H1 (cell line): ENCODE data around the gene RAB8B. TPM values are rescaled to one million over a fixed set of nuclear protein-coding genes. Genes with fewer than 3 reads are reported as not detected.

Experiments
- CTCF ChIA-PET: fragments of 300-600 bp; sonication (Branson Sonifier 250); formaldehyde crosslinking; loops from one replicate; lab custom pipeline; 2021; ENCODE audit not compliant: partially characterized antibody; lab: Charles Lee
- POLR2A ChIA-PET: fragments of 300-600 bp; sonication (Branson Sonifier 250); formaldehyde crosslinking; loops from one replicate; lab custom pipeline; 2021; ENCODE audit warnings: inconsistent platforms; ENCODE audit not compliant: partially characterized antibody; lab: Charles Lee
- DNase-seq, 2 experiments: peaks; one replicate each; pipeline versions ENCODE4 v3.0.0 to v3.0.0-alpha.2; 2010 to 2022; ENCODE audit warnings: low spot score in 2 of 2, low read depth in 1 of 2, mixed read lengths in 1 of 2
- FAIRE-seq: peaks from 2 replicates; lab custom pipeline; 2011; peaks lifted over from hg19 to GRCh38; lab: Jason Lieb, UNC
- H2AFZ ChIP-seq: 2 replicates; pipeline ENCODE4 v1.8.1; 2012; ENCODE audit warnings: low read length, inconsistent platforms
- H2AK5ac ChIP-seq: 2 replicates; pipeline ENCODE4 v1.6.1; 2013; ENCODE audit warnings: low read depth, low read length
- H2BK120ac ChIP-seq: replicated peaks from 2 replicates; pipeline ENCODE3; 2013; ENCODE audit warnings: low read depth, low read length, inconsistent platforms
- H2BK12ac ChIP-seq: 2 replicates; pipeline ENCODE4 v1.6.1; 2013; ENCODE audit warnings: low read depth, low read length
- H2BK15ac ChIP-seq: 2 replicates; pipeline ENCODE4 v1.6.1; 2013; ENCODE audit warnings: low read length
- H2BK20ac ChIP-seq: 2 replicates; pipeline ENCODE4 v1.6.1; 2013; ENCODE audit warnings: low read length
- H2BK5ac ChIP-seq: 2 replicates; pipeline ENCODE4 v1.6.1; 2013; ENCODE audit warnings: low read depth, low read length
- H3K14ac ChIP-seq: 2 replicates; pipeline ENCODE4 v1.6.1; 2013; ENCODE audit warnings: inconsistent platforms; ENCODE audit not compliant: insufficient read length
- H3K18ac ChIP-seq: 2 replicates; pipeline ENCODE4 v1.6.1; 2013; ENCODE audit warnings: low read length; ENCODE audit errors: extremely low read depth
- H3K23ac ChIP-seq: 2 replicates; pipeline ENCODE4 v1.6.1; 2013; ENCODE audit warnings: inconsistent platforms; ENCODE audit not compliant: insufficient read length
- H3K23me2 ChIP-seq: 2 replicates; pipeline ENCODE4 v1.6.1; 2013; ENCODE audit warnings: low read depth, low read length
- H3K27ac ChIP-seq: 2 replicates; pipeline ENCODE4 v1.6.1; 2011; ENCODE audit warnings: low read depth, low read length, inconsistent platforms
- H3K27me3 ChIP-seq, 4 experiments: replicated peaks in 1 of 4; 1 replicate in 1 of 4; 2 replicates in 3 of 4; pipeline versions ENCODE4 v1.6.1 to v1.8.1; 2011 to 2013; ENCODE audit warnings: low read length in 3 of 4, mild to moderate bottlenecking in 3 of 4, inconsistent platforms in 2 of 4, mixed read lengths in 2 of 4, moderate library complexity in 1 of 4; ENCODE audit not compliant: control insufficient read depth in 3 of 4, insufficient read depth in 3 of 4; ENCODE audit errors: extremely low read depth in 1 of 4
- H3K36me3 ChIP-seq, 4 experiments: 2 replicates each; pipeline versions ENCODE4 v1.6.1 to v1.8.1; 2011 to 2013; ENCODE audit warnings: mild to moderate bottlenecking in 4 of 4, low read length in 3 of 4, moderate library complexity in 2 of 4, control low read depth in 1 of 4, inconsistent platforms in 1 of 4; ENCODE audit not compliant: insufficient read depth in 4 of 4, control insufficient read depth in 2 of 4
- H3K4ac ChIP-seq: replicated peaks from 2 replicates; pipeline ENCODE3; 2013; ENCODE audit warnings: low read length, low read depth, mixed read lengths, inconsistent platforms; ENCODE audit not compliant: insufficient read length
- H3K4me1 ChIP-seq, 4 experiments: replicated peaks in 1 of 4; 1 replicate in 1 of 4; 2 replicates in 3 of 4; pipeline versions ENCODE4 v1.6.1 to v1.8.1; 2011 to 2013; ENCODE audit warnings: low read length in 3 of 4, inconsistent platforms in 2 of 4, mixed read lengths in 1 of 4; ENCODE audit not compliant: insufficient read depth in 4 of 4, control insufficient read depth in 3 of 4
- H3K4me2 ChIP-seq, 2 experiments: 2 replicates each; pipeline versions ENCODE4 v1.6.1 to v1.8.1; 2011 to 2013; ENCODE audit warnings: low read depth in 2 of 2, low read length in 2 of 2, control low read depth in 1 of 2, inconsistent platforms in 1 of 2, mild to moderate bottlenecking in 1 of 2; ENCODE audit not compliant: insufficient read depth in 1 of 2
- H3K4me3 ChIP-seq, 4 experiments: fragments of 200-600, 300-600 bp in 1 of 4; sonication (generic), shearing (Covaris generic), sonication (Bioruptor Twin) in 1 of 4; 2 replicates each; pipeline versions ENCODE4 v1.5.1 to v1.8.1; 2011 to 2016; ENCODE audit warnings: low read length in 4 of 4, low read depth in 3 of 4, control low read depth in 2 of 4, inconsistent platforms in 2 of 4, mild to moderate bottlenecking in 2 of 4, mixed read lengths in 1 of 4, moderate library complexity in 1 of 4; ENCODE audit not compliant: insufficient read depth in 2 of 4; ENCODE audit errors: extremely low read depth in 1 of 4
- H3K56ac ChIP-seq: replicated peaks from 2 replicates; pipeline ENCODE3; 2013; ENCODE audit warnings: low read depth, mild to moderate bottlenecking, mixed read lengths, low read length, inconsistent platforms; ENCODE audit not compliant: insufficient read length
- H3K79me1 ChIP-seq: 2 replicates; pipeline ENCODE4 v1.6.1; 2013; ENCODE audit warnings: low read depth, low read length, control low read depth
- H3K79me2 ChIP-seq, 2 experiments: 2 replicates each; pipeline versions ENCODE4 v1.6.1 to v1.8.1; 2012 to 2013; ENCODE audit warnings: low read length in 2 of 2, mild to moderate bottlenecking in 2 of 2, inconsistent platforms in 1 of 2; ENCODE audit not compliant: insufficient read depth in 2 of 2, control insufficient read depth in 1 of 2
- H3K9ac ChIP-seq, 4 experiments: replicated peaks in 1 of 4; 1 replicate in 1 of 4; 2 replicates in 3 of 4; pipeline versions ENCODE4 v1.6.1 to v1.8.1; 2011 to 2013; ENCODE audit warnings: low read depth in 3 of 4, low read length in 3 of 4, control low read depth in 2 of 4, mild to moderate bottlenecking in 2 of 4, moderate library complexity in 2 of 4, inconsistent platforms in 1 of 4; ENCODE audit errors: extremely low read depth in 1 of 4
- H3K9me3 ChIP-seq, 2 experiments: 2 replicates each; pipeline versions ENCODE4 v1.6.1 to v1.8.1; 2012 to 2013; ENCODE audit warnings: mild to moderate bottlenecking in 2 of 2, moderate library complexity in 2 of 2, control low read depth in 1 of 2, inconsistent platforms in 1 of 2, low read depth in 1 of 2, low read length in 1 of 2, mixed read lengths in 1 of 2; ENCODE audit not compliant: insufficient read depth in 2 of 2
- H4K20me1 ChIP-seq, 2 experiments: replicated peaks in 1 of 2; 2 replicates each; pipeline versions ENCODE3 to v1.8.1; 2011 to 2013; ENCODE audit warnings: inconsistent platforms in 2 of 2, low read length in 2 of 2, mild to moderate bottlenecking in 1 of 2; ENCODE audit not compliant: insufficient read depth in 2 of 2, control insufficient read depth in 1 of 2
- H4K5ac ChIP-seq: 2 replicates; pipeline ENCODE4 v1.6.1; 2013; ENCODE audit warnings: low read length, low read depth, mixed read lengths, inconsistent platforms; ENCODE audit not compliant: insufficient read length
- H4K8ac ChIP-seq: 2 replicates; pipeline ENCODE4 v1.8.0; 2013; ENCODE audit warnings: mild to moderate bottlenecking, moderate library complexity, low read length, inconsistent platforms; ENCODE audit not compliant: insufficient read depth; ENCODE audit errors: extremely low read depth
- H4K91ac ChIP-seq: replicated peaks from 2 replicates; pipeline ENCODE3; 2013; ENCODE audit warnings: low read length, mixed read lengths, inconsistent platforms; ENCODE audit not compliant: insufficient read length
- BRCA1 ChIP-seq: IDR thresholded peaks from 2 replicates; pipeline ENCODE4 v1.6.1; 2012; ENCODE audit warnings: low read depth, low read length, improper control_type of control experiment
- GABPA ChIP-seq: IDR thresholded peaks from 2 replicates; pipeline ENCODE4 v1.6.1; 2011; ENCODE audit warnings: mild to moderate bottlenecking, low read length, moderate library complexity, borderline replicate concordance; ENCODE audit not compliant: insufficient read depth
- KDM5A ChIP-seq: fragments of 200-600 bp; IDR thresholded peaks from 2 replicates; pipeline ENCODE4 v1.7.1; 2012; ENCODE audit warnings: mild to moderate bottlenecking, low read length, inconsistent platforms, mixed read lengths
- MAX ChIP-seq: IDR thresholded peaks from 2 replicates; pipeline ENCODE4 v1.6.1; 2012; ENCODE audit warnings: inconsistent platforms
- RAD21 ChIP-seq, 2 experiments: IDR thresholded peaks in 1 of 2; conservative IDR thresholded peaks in 1 of 2; 2 replicates each; pipeline ENCODE4 v1.6.1; 2011; ENCODE audit warnings: low read depth in 2 of 2, low read length in 2 of 2, improper control_type of control experiment in 1 of 2, inconsistent platforms in 1 of 2, mild to moderate bottlenecking in 1 of 2, moderate library complexity in 1 of 2
- RBBP5 ChIP-seq: IDR thresholded peaks from 2 replicates; pipeline ENCODE4 v1.7.1; 2012; ENCODE audit warnings: low read depth, mild to moderate bottlenecking, inconsistent platforms, low read length, moderate library complexity, borderline replicate concordance
- RFX5 ChIP-seq: IDR thresholded peaks from 2 replicates; pipeline ENCODE4 v1.6.1; 2011; ENCODE audit warnings: low read depth, low read length, improper control_type of control experiment, borderline replicate concordance
- RNF2 ChIP-seq: fragments of 200-900, 300-1000 bp; sonication (generic); IDR thresholded peaks from 2 replicates; pipeline ENCODE4 v1.7.1; 2016; ENCODE audit warnings: borderline replicate concordance, low read depth, mild to moderate bottlenecking, antibody characterized with exemption, low read length; ENCODE audit not compliant: poor library complexity, severe bottlenecking; ENCODE audit errors: missing control alignments
- SP1 ChIP-seq: IDR thresholded peaks from 2 replicates; pipeline ENCODE4 v1.6.1; 2011; ENCODE audit warnings: low read depth, low read length
- SUZ12 ChIP-seq: fragments of 200-600 bp; sonication (generic); IDR thresholded peaks from 2 replicates; pipeline ENCODE4 v1.6.1; 2012; ENCODE audit warnings: mild to moderate bottlenecking, inconsistent platforms, low read length, moderate library complexity, mixed read lengths
- ZNF274 ChIP-seq: IDR thresholded peaks from 2 replicates; pipeline ENCODE4 v1.7.0; 2012; ENCODE audit warnings: low read length, borderline replicate concordance; ENCODE audit errors: extremely low read depth
- WGBS, 2 experiments: shearing (Covaris generic) in 1 of 2; methylation state at CpG; one replicate each; pipeline versions ENCODE4 v1.1.6 to v1.1.7; 2013 to 2015; ENCODE audit warnings: low lambda C conversion rate in 2 of 2, mixed read lengths in 2 of 2, inconsistent platforms in 1 of 2, low coverage in 1 of 2, missing lambda C conversion rate in 1 of 2; ENCODE audit not compliant: insufficient replicate concordance in 2 of 2, insufficient coverage in 1 of 2, insufficient read length in 1 of 2; ENCODE audit errors: extremely low coverage in 1 of 2, missing lambda C conversion rate in 1 of 2; 5-methylcytosine and 5-hydroxymethylcytosine counted together
- polyA plus RNA-seq, 7 experiments: library from polyadenylated mRNA; depleted of rRNA in 3 of 7; stranded (reverse) in 5 of 7; unstranded in 2 of 7; fragments of >200 nt in 5 of 7; fragments of 200-250 nt in 2 of 7; gene quantifications; 1 replicate in 5 of 7; 2 replicates in 1 of 7; 4 replicates in 1 of 7; pipeline versions ENCODE4 v1.2.1 to v1.2.3, GENCODE V29; 2011 to 2013; ENCODE audit warnings: missing spikeins in 2 of 7, mixed read lengths in 2 of 7
- total RNA-seq: library from RNA; stranded (reverse); fragmentation: NEBNext Ultra II Directional; extraction: Animal tissue kit (Norgen Biotek cat#: 25700); gene quantifications from 2 replicates; pipeline ENCODE4 v1.2.1, GENCODE V29; 2021

RAB8B gene
- total and polyA plus RNA-seq, 2 of the 8 experiments (the other 6 are each of a cell fraction or from before 2014, with no cell fraction given) = 9.5 to 47.8 TPM

- H2BK20ac ChIP-seq = no peak overlapping the region
- H3K4me3 ChIP-seq = no peak overlapping the region
- H2BK5ac ChIP-seq = no peak overlapping the region
- H3K23ac ChIP-seq = no peak overlapping the region
- H4K91ac ChIP-seq = no peak overlapping the region
- no peak overlapping the region for H3K4me2 ChIP-seq
- H2BK120ac ChIP-seq = no peak overlapping the region
- no peaks in the 10 kb centered on the region for H3K79me2 ChIP-seq
- H3K27ac ChIP-seq = no peak overlapping the region
- no peak overlapping the region for H2BK12ac ChIP-seq
- no peak overlapping the region for H4K5ac ChIP-seq
- H2BK15ac ChIP-seq = no peak overlapping the region
- POLR2A ChIA-PET = interaction anchor here (2.8 kb wide), 1 partner anchor 11 kb away, joined by 11 read pairs; no protein-coding TSS in a partner anchor
- 79% methylated on average over 4 of the region's 4 CpGs; no CpG with 5 or more reads in 1 of the 2 experiments for WGBS, 2 experiments
- no peak overlapping the region for H4K8ac ChIP-seq
- H3K56ac ChIP-seq = no peak overlapping the region
- H3K79me1 ChIP-seq = 0 out of 2 replicates have a peak, but pooled peaks cover 2% of the 10 kb centered on the region
- H3K18ac ChIP-seq = no peak overlapping the region
- H4K20me1 ChIP-seq = no peaks in the 10 kb centered on the region
- H3K14ac ChIP-seq = no peak overlapping the region
- H3K27me3 ChIP-seq = no peaks in the 10 kb centered on the region
- DNase-seq (no peak), FAIRE-seq (no peak)
- CTCF ChIA-PET = interaction anchor here (1.7 to 2.1 kb wide), 2 partner anchors 11 to 193 kb away, joined by 4 to 5 read pairs; no protein-coding TSS in a partner anchor
- peaks cover 0 to 17% (median 7%) of the 10 kb centered on the region in 4 experiments; a peak in 2 of 8 replicates for H3K36me3 ChIP-seq
- no peak overlapping the region for H3K4ac ChIP-seq
- no peak overlapping the region for H2AK5ac ChIP-seq
- H3K23me2 ChIP-seq = no peaks in the 10 kb centered on the region
- H3K9ac ChIP-seq = no peak overlapping the region
- no peak overlapping the region for H2AFZ ChIP-seq
- no peaks in the 10 kb centered on the region for H3K4me1 ChIP-seq
- peaks cover 5 to 6% of the 10 kb centered on the region in 2 experiments; a peak in 2 of 4 replicates for H3K9me3 ChIP-seq
- TF ChIP-seq SP1 (no peak), RFX5 (no peak), BRCA1 (no peak), RNF2 (no peak), RAD21 (IDR thresholded peaks at IDR 0.05 in 1 of 2, conservative IDR thresholded peaks at IDR 0.05 in 1 of 2; ENCODE audit: low read depth in 2 of 2, low read length in 2 of 2) (no peak), GABPA (no peak), SUZ12 (no peak), ZNF274 (no peak), RBBP5 (no peak), KDM5A (no peak), MAX (no peak)
Measured at GRCh38 chr15:63244399-63244798, 55.0 kb downstream of the RAB8B start.
